Measurements from ENCODE around the gene ARID1A.
"Not testable (repeated sequence)": the region's sequence is repeated elsewhere in the genome, so short reads cannot be mapped to it uniquely, and the experiment has no call there.

DNA sequence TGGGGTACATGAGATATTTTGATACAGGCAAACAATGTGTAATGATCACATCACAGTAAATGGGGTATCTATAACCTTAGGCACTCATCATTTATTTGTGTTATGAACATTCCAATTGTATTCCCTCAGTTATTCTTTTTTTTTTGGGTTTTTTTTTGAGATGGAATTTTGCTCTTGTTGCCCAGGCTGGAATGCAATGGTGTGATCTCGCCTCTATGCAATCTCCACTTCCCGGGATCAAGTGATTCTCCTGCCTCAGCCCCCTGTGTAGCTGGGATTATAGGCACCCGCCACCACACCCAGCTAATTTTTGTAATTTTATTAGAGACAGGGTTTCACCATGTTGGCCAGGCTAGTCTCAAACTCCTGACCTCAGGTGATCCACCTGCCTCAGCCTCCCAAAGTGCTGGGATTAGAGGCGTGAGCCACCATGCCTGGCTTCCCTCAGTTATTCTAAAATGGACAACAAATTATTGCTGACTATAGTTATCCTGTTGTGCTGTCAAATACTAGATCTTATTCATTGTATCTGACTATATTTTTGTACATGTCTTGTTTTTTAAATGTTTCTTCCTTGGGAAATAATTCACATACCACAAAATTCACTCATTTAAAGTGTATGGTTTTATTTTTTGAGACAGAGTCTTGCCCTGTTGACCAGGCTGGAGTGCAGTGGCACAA is 27.6 kb upstream of the ARID1A start:
- TF ChIP-seq CTCF, POLR2AphosphoS5, POLR2A, EP300 (IDR thresholded peaks at IDR 0.05): not testable (repeated sequence)

All from stomach (tissue), 4 donors.